CMK (cell line): ENCODE results near the gene SLC23A3.
A peak's percentile ranks its signal among the peaks of the same experiment; 100 is the strongest.

Source experiments
- DNase-seq: peaks from one replicate; pipeline ENCODE4 v3.0.0-alpha.2; 2010; ENCODE audit warnings: low read depth

The SLC23A3 gene

GRCh38 chr2:219140722-219141121 lies 29.1 kb downstream of the SLC23A3 start:
- no peak for DNase-seq

GRCh38 chr2:219133976-219134375 lies 35.9 kb downstream of the SLC23A3 start:
- no peak for DNase-seq

- DNase-seq: no peak
Observed at GRCh38 chr2:219131744-219132143, 38.1 kb downstream of the SLC23A3 start.

GRCh38 chr2:219131327-219131726 lies 38.5 kb downstream of the SLC23A3 start:
- no peak for DNase-seq

GRCh38 chr2:219129589-219129988 lies 40.2 kb downstream of the SLC23A3 start:
- no peak for DNase-seq

GRCh38 chr2:219128396-219128795 lies 41.4 kb downstream of the SLC23A3 start:
- DNase-seq: peak; percentile 98

- DNase-seq: no peak
Observed at GRCh38 chr2:219127037-219127635, 42.7 kb downstream of the SLC23A3 start.

GRCh38 chr2:219126555-219126954 lies 43.3 kb downstream of the SLC23A3 start:
- no peak for DNase-seq

- no peak for DNase-seq
Observed at GRCh38 chr2:219125886-219126270, 44.0 kb downstream of the SLC23A3 start.

- DNase-seq: peak; percentile 91
Observed at GRCh38 chr2:219125225-219125885, 44.5 kb downstream of the SLC23A3 start.

- peak; percentile 95 for DNase-seq
Observed at GRCh38 chr2:219124381-219125110, 45.3 kb downstream of the SLC23A3 start.

GRCh38 chr2:219123356-219124135 lies 46.3 kb downstream of the SLC23A3 start:
- DNase-seq: no peak

GRCh38 chr2:219122202-219122980 lies 47.4 kb downstream of the SLC23A3 start:
- no peak for DNase-seq

GRCh38 chr2:219120082-219120481 lies 49.7 kb downstream of the SLC23A3 start:
- no peak for DNase-seq

- no peak for DNase-seq
Observed at GRCh38 chr2:219119422-219120043, 50.3 kb downstream of the SLC23A3 start.

- no peak for DNase-seq
Observed at GRCh38 chr2:219118504-219118903, 51.3 kb downstream of the SLC23A3 start.

GRCh38 chr2:219116776-219117646 lies 52.8 kb downstream of the SLC23A3 start:
- DNase-seq: no peak

- no peak for DNase-seq
Observed at GRCh38 chr2:219112651-219113338, 57.0 kb downstream of the SLC23A3 start.

- no peak for DNase-seq
Observed at GRCh38 chr2:219112062-219112406, 57.8 kb downstream of the SLC23A3 start.
